Gastroesophageal sphincter (tissue), 2 donors: ENCODE results near the gene CDH6.

Experiments used
- EP300 ChIP-seq: sonication (generic); formaldehyde crosslinking; IDR thresholded peaks from one replicate; pipeline ENCODE4 v1.6.1; 2017; ENCODE audit warnings: antibody characterized with exemption, mild to moderate bottlenecking
- POLR2A ChIP-seq, 2 donors: fragments of 450-650 bp; IDR thresholded peaks; one replicate each; pipeline ENCODE4 v1.6.1; 2017; ENCODE audit warnings: antibody characterized with exemption in 2 of 2, mild to moderate bottlenecking in 2 of 2, moderate library complexity in 1 of 2

- TF ChIP-seq EP300 (no peak), POLR2A (IDR thresholded peaks at IDR 0.05) (no peak)
Measured at GRCh38 chr5:31238497-31238896, 45.0 kb downstream of the CDH6 start.
